ENCODE results near the gene KRT33A. TPM values are rescaled to one million over a fixed set of nuclear protein-coding genes. Genes with fewer than 3 reads are reported as not detected.
A peak's percentile ranks its signal among the peaks of the same experiment; 100 is the strongest.

The KRT33A gene
- total and polyA plus RNA-seq, 2 experiments from 2014 or later, result not detected

DNA sequence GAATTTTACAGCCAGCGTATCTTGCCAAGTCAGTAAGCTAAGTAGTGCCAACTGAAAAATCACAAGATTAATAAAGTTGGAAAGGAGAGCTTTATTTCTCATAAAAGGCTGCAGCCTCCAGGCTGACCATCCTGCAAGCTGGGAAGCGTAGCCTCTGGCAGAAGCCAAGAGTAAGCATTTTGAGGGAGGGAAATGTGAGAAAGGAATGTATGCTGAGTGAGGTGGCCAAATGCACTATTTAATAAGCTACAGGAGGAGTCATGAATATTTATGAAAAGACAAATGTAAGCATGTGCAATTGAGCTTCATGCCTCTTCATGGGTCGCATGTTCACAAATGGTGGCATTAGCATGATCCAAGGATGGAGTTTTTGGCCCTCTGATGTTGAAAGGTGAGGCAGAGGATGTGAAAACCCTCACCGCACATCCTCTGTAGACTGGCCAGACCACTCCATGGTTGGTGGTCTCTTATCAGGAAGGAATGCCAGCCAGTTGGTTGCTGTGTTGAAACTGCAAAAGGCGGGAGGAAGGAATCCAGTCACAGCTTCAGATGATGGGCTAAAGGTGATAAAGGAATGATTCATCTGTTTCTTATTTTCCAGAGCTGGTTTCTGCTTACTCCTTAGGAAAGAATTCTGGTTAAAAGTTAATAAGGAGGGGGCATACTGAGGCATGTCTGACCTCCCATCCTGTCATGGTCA lies 9.8 kb upstream of the KRT33A start:
- WGBS (ENCODE audit: low lambda C conversion rate, missing lambda C conversion rate), result 66% methylated on average over 5 of the region's 5 CpGs
- H3K4me1 ChIP-seq (ENCODE audit: insufficient read depth), result no peaks in the 10 kb centered on the region
- no peaks in the 10 kb centered on the region for H3K27me3 ChIP-seq
- no peaks in the 10 kb centered on the region for H3K36me3 ChIP-seq (replicated peaks; ENCODE audit: insufficient read depth, low read depth)
- H3K9me3 ChIP-seq (ENCODE audit: low read depth), result no peaks in the 10 kb centered on the region
- H3K4me2 ChIP-seq, result no peak overlapping the region
- H3K79me2 ChIP-seq, result no peaks in the 10 kb centered on the region
- no peaks in the 10 kb centered on the region for H4K20me1 ChIP-seq (ENCODE audit: insufficient read depth, poor library complexity, severe bottlenecking)
- no peak overlapping the region for H2AFZ ChIP-seq
- H3K27ac ChIP-seq, result no peak overlapping the region
- no peaks in the 10 kb centered on the region for H3K9me2 ChIP-seq (replicated peaks; ENCODE audit: insufficient read depth)
- no peak overlapping the region for H3K4me3 ChIP-seq
- TF ChIP-seq EZH2 (IDR thresholded peaks at IDR 0.05; ENCODE audit: borderline replicate concordance) (no peak), EZH2phosphoT487 (IDR thresholded peaks at IDR 0.05; ENCODE audit: low read depth, severe bottlenecking, unreplicated experiment) (no peak)
- TF ChIP-seq, protein P1, sequence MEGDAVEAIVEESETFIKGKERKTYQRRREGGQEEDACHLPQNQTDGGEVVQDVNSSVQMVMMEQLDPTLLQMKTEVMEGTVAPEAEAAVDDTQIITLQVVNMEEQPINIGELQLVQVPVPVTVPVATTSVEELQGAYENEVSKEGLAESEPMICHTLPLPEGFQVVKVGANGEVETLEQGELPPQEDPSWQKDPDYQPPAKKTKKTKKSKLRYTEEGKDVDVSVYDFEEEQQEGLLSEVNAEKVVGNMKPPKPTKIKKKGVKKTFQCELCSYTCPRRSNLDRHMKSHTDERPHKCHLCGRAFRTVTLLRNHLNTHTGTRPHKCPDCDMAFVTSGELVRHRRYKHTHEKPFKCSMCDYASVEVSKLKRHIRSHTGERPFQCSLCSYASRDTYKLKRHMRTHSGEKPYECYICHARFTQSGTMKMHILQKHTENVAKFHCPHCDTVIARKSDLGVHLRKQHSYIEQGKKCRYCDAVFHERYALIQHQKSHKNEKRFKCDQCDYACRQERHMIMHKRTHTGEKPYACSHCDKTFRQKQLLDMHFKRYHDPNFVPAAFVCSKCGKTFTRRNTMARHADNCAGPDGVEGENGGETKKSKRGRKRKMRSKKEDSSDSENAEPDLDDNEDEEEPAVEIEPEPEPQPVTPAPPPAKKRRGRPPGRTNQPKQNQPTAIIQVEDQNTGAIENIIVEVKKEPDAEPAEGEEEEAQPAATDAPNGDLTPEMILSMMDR (IDR thresholded peaks at IDR 0.05; ENCODE audit: poor library complexity), result no peak
- DNase-seq (ENCODE audit: low spot score), result peak; percentile 32

DNA sequence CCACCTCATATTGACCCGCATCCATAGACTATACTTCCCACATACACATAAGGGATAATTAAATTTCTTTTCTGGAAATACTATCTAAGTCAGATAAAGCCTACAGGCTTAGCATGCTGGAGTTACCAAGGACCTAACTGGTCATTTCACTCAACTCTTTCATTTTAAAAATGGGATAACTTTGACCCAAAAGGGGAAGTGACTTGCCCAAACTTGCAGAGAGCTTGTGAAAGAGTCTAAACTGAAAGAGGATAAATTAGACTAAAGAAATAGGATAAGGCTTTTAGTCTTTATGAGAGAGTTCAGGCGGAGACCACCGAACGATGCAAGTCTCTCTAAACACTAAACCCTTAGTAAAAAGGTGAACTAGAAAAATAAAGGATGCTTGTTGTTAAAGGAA lies 3.9 kb upstream of the KRT33A start:
- H3K9me3 ChIP-seq (ENCODE audit: low read depth), result no peaks in the 10 kb centered on the region
- no peaks in the 10 kb centered on the region for H3K9me2 ChIP-seq (replicated peaks; ENCODE audit: insufficient read depth)
- no peak for DNase-seq (ENCODE audit: low spot score)
- H3K79me2 ChIP-seq, result no peaks in the 10 kb centered on the region
- no peak overlapping the region for H3K27ac ChIP-seq
- 92% methylated on average over 4 of the region's 4 CpGs for WGBS (ENCODE audit: low lambda C conversion rate, missing lambda C conversion rate)
- H4K20me1 ChIP-seq (ENCODE audit: insufficient read depth, poor library complexity, severe bottlenecking), result no peaks in the 10 kb centered on the region
- H3K4me3 ChIP-seq, result no peak overlapping the region
- TF ChIP-seq EZH2phosphoT487 (IDR thresholded peaks at IDR 0.05; ENCODE audit: low read depth, severe bottlenecking, unreplicated experiment) (no peak), EZH2 (IDR thresholded peaks at IDR 0.05; ENCODE audit: borderline replicate concordance) (no peak)
- TF ChIP-seq, protein P1 (IDR thresholded peaks at IDR 0.05; ENCODE audit: poor library complexity), result no peak
- no peaks in the 10 kb centered on the region for H3K36me3 ChIP-seq (replicated peaks; ENCODE audit: insufficient read depth, low read depth)
- no peak overlapping the region for H3K4me2 ChIP-seq
- no peak overlapping the region for H2AFZ ChIP-seq
- no peaks in the 10 kb centered on the region for H3K4me1 ChIP-seq (ENCODE audit: insufficient read depth)
- no peaks in the 10 kb centered on the region for H3K27me3 ChIP-seq

DNA sequence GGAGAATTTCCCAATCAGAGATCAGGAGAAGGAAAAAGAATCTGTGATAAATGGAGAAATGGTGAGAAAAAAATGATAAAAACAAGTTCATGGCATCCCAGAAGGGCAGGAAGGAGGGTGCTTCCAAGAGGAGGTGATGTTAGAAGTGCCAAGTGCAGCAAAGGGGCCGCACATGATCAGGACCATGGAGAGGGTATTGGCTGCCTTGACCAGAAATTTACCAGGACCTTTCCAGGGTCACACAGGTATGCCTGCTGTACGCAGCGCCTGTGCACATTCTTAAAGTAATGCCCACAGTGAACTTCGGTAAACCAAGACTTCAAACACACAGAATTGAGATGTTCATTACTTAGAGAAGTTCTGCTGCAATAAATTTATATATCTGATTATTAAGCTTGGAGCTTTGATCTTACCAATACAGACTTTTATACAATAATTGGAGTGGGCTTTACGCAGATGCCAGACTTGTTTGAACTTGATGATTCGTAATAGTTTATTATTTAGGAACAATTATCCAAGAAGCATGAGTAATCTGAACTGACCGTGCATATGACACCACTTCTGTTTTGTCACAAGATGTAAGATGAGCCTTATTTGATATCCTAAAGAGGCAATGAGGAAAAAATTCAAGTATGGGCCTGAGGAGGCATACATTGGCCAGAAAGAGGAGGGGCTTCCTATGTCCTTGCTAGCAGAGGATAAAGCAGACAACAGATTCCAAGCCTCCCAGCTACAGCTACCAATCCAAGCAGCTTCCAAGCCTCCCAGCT lies 2.2 kb upstream of the KRT33A start:
- H3K9me2 ChIP-seq (replicated peaks; ENCODE audit: insufficient read depth), result no peaks in the 10 kb centered on the region
- H3K4me3 ChIP-seq, result no peak overlapping the region
- no peak for DNase-seq (ENCODE audit: low spot score)
- H3K9me3 ChIP-seq (ENCODE audit: low read depth), result no peaks in the 10 kb centered on the region
- H3K27me3 ChIP-seq, result no peaks in the 10 kb centered on the region
- H3K27ac ChIP-seq, result no peak overlapping the region
- no peak overlapping the region for H2AFZ ChIP-seq
- no peak overlapping the region for H3K4me2 ChIP-seq
- no peaks in the 10 kb centered on the region for H3K4me1 ChIP-seq (ENCODE audit: insufficient read depth)
- H3K79me2 ChIP-seq, result no peaks in the 10 kb centered on the region
- no peak for TF ChIP-seq EZH2phosphoT487 (IDR thresholded peaks at IDR 0.05; ENCODE audit: low read depth, severe bottlenecking, unreplicated experiment)
- no peaks in the 10 kb centered on the region for H3K36me3 ChIP-seq (replicated peaks; ENCODE audit: insufficient read depth, low read depth)
- no peaks in the 10 kb centered on the region for H4K20me1 ChIP-seq (ENCODE audit: insufficient read depth, poor library complexity, severe bottlenecking)
- WGBS (ENCODE audit: low lambda C conversion rate, missing lambda C conversion rate), result 76% methylated on average over 7 of the region's 7 CpGs

DNA sequence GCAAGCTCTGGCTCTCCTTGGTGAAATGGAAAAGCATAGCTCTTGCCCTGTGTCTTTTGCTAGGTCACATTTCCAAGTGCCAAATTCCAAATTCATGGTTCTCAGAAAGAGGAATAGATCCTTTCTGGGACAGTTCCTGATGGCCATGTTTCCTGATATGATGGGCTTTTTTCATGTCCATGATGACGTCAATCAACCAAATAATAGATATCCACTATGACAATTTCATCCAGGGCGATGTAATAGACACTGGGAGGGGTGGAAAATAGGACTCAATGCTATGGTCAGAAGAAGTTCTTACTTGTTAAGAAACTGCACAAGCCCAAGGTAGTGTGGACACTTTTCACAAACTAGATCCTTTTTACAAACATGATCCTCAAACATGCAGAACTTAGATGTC lies 549 bp upstream of the KRT33A start:
- no peaks in the 10 kb centered on the region for H3K79me2 ChIP-seq
- TF ChIP-seq, protein P1 (IDR thresholded peaks at IDR 0.05; ENCODE audit: poor library complexity), result no peak
- no peak for TF ChIP-seq EZH2phosphoT487 (IDR thresholded peaks at IDR 0.05; ENCODE audit: low read depth, severe bottlenecking, unreplicated experiment)
- TF ChIP-seq EZH2 (IDR thresholded peaks at IDR 0.05; ENCODE audit: borderline replicate concordance), result no peak

More for the DNA sequence above, 549 bp upstream of the KRT33A start:
- Histone ChIP-seq H3K4me2 (no peak overlapping the region), H4K20me1 (ENCODE audit: insufficient read depth, poor library complexity, severe bottlenecking) (no peaks in the 10 kb centered on the region), H3K36me3 (replicated peaks; ENCODE audit: insufficient read depth, low read depth) (no peaks in the 10 kb centered on the region), H3K9me3 (ENCODE audit: low read depth) (no peaks in the 10 kb centered on the region), H3K4me3 (no peak overlapping the region), H2AFZ (no peak overlapping the region), H3K27me3 (no peaks in the 10 kb centered on the region), H3K9me2 (replicated peaks; ENCODE audit: insufficient read depth) (no peaks in the 10 kb centered on the region), H3K27ac (no peak overlapping the region), H3K4me1 (ENCODE audit: insufficient read depth) (no peaks in the 10 kb centered on the region)
- DNase-seq (ENCODE audit: low spot score), result no peak
- WGBS (ENCODE audit: low lambda C conversion rate, missing lambda C conversion rate), result 76% methylated on average over 2 of the region's 2 CpGs
